Measurements from ENCODE around the gene TRNT1.

- TF ChIP-seq CTCF (IDR thresholded peaks at IDR 0.05; ENCODE audit: insufficient read depth, low read depth, low read length), result no peak
- no peak for TF ChIP-seq EZH2 (IDR thresholded peaks at IDR 0.05; ENCODE audit: insufficient read depth, low read length)
Observed at GRCh38 chr3:3109407-3110298, 17.1 kb upstream of the TRNT1 start.

All from astrocyte (in vitro differentiated cells and primary cell).